ENCODE data around the gene TMEM132C.

The TMEM132C gene

GRCh38 chr12:128729628-128730121 is 462.7 kb downstream of the TMEM132C start:
- no peak for DNase-seq

- no peak for DNase-seq
Observed at GRCh38 chr12:128734371-128734770, 467.4 kb downstream of the TMEM132C start.

GRCh38 chr12:128737292-128737966 is 470.5 kb downstream of the TMEM132C start:
- no peak for DNase-seq

- DNase-seq: no peak
Observed at GRCh38 chr12:128743916-128744315, 476.9 kb downstream of the TMEM132C start.

GRCh38 chr12:128745772-128746689 is 479.1 kb downstream of the TMEM132C start:
- DNase-seq: no peak

- DNase-seq: no peak
Observed at GRCh38 chr12:128747441-128747840, 480.5 kb downstream of the TMEM132C start.

- DNase-seq: no peak
Observed at GRCh38 chr12:128752386-128752785, 485.4 kb downstream of the TMEM132C start.

- DNase-seq: no peak
Observed at GRCh38 chr12:128753438-128753837, 486.5 kb downstream of the TMEM132C start.

- DNase-seq: no peak
Observed at GRCh38 chr12:128754275-128754674, 487.3 kb downstream of the TMEM132C start.

- DNase-seq: no peak
Observed at GRCh38 chr12:128755566-128755965, 488.6 kb downstream of the TMEM132C start.
